Measurements from ENCODE around the gene LAG3.
"Not testable (repeated sequence)": the region's sequence is repeated elsewhere in the genome, so short reads cannot be mapped to it uniquely, and the experiment has no call there.

LAG3 gene

GRCh38 chr12:6742834-6743233, 29.5 kb upstream of the LAG3 start:
- POLR2A ChIA-PET, result interaction anchor here (0.9 kb wide), 1 partner anchor 9 kb away, joined by 3 read pairs; no protein-coding TSS in a partner anchor
- no peak for DNase-seq (ENCODE audit: low read depth, low spot score)
- TF ChIP-seq CTCF (IDR thresholded peaks at IDR 0.05; ENCODE audit: insufficient read depth, low read length, missing control alignments), result no peak
- no peak overlapping the region for H3K4me3 ChIP-seq (ENCODE audit: low read depth, low read length)
- CTCF ChIA-PET, result interaction anchor here (0.7 to 3.4 kb wide), 4 partner anchors 11 to 24 kb away, joined by 3 to 35 read pairs (median 4); partner anchors contain the start of genes COPS7A and MLF2

- ChIA-PET CTCF (interaction anchor here (1.1 to 3.4 kb wide), 5 partner anchors 9 to 82 kb away, joined by 3 to 35 read pairs (median 4); partner anchors contain the start of gene MLF2), POLR2A (interaction anchor here (0.9 kb wide), 1 partner anchor 9 kb away, joined by 3 read pairs; no protein-coding TSS in a partner anchor)
- not testable (repeated sequence) for DNase-seq (ENCODE audit: low read depth, low spot score); H3K4me3 ChIP-seq (ENCODE audit: low read depth, low read length)
These were observed 29.0 kb upstream of the LAG3 start for GRCh38 chr12:6743300-6743699.

- CTCF ChIA-PET, result interaction anchor here (10.1 kb wide), 1 partner anchor 23 kb away, joined by 222 read pairs; the partner anchor contains the start of genes LAG3 and PTMS
- no peak for TF ChIP-seq CTCF (IDR thresholded peaks at IDR 0.05; ENCODE audit: insufficient read depth, low read length, missing control alignments)
- POLR2A ChIA-PET, result interaction anchor here (1.0 kb wide), 1 partner anchor 20 kb away, joined by 5 read pairs; the partner anchor contains the start of gene PTMS
- DNase-seq (ENCODE audit: low read depth, low spot score), result no peak
- H3K4me3 ChIP-seq (ENCODE audit: low read depth, low read length), result no peak overlapping the region
These were observed 26.4 kb upstream of the LAG3 start for GRCh38 chr12:6745741-6746525.

- DNase-seq (ENCODE audit: low read depth, low spot score), result no peak
- ChIA-PET POLR2A (no interaction called here), CTCF (interaction anchor here (0.8 to 10.1 kb wide), 3 partner anchors 22 to 31 kb away, joined by 3 to 222 read pairs (median 4); partner anchors contain the start of genes LAG3 and PTMS)
- no peak for TF ChIP-seq CTCF (IDR thresholded peaks at IDR 0.05; ENCODE audit: insufficient read depth, low read length, missing control alignments)
- no peak overlapping the region for H3K4me3 ChIP-seq (ENCODE audit: low read depth, low read length)
These were observed 25.1 kb upstream of the LAG3 start for GRCh38 chr12:6747216-6747615.

GRCh38 chr12:6748761-6749160, 23.6 kb upstream of the LAG3 start:
- no peak overlapping the region for H3K4me3 ChIP-seq (ENCODE audit: low read depth, low read length)
- ChIA-PET CTCF (interaction anchor here (10.1 kb wide), 1 partner anchor 20 kb away, joined by 222 read pairs; the partner anchor contains the start of genes LAG3 and PTMS), POLR2A (no interaction called here)
- TF ChIP-seq CTCF (IDR thresholded peaks at IDR 0.05; ENCODE audit: insufficient read depth, low read length, missing control alignments), result no peak
- DNase-seq (ENCODE audit: low read depth, low spot score), result no peak

GRCh38 chr12:6750506-6750905, 21.8 kb upstream of the LAG3 start:
- H3K4me3 ChIP-seq (ENCODE audit: low read depth, low read length), result no peak overlapping the region
- ChIA-PET POLR2A (no interaction called here), CTCF (interaction anchor here (1.0 to 10.1 kb wide), 2 partner anchors 13 to 18 kb away, joined by 4 to 222 read pairs; partner anchors contain the start of genes LAG3 and PTMS)
- DNase-seq (ENCODE audit: low read depth, low spot score), result no peak
- TF ChIP-seq CTCF (IDR thresholded peaks at IDR 0.05; ENCODE audit: insufficient read depth, low read length, missing control alignments), result no peak
